SK-N-DZ (cell line): Measurements from ENCODE around the gene CRTAC1.
"Not testable (repeated sequence)": the region's sequence is repeated elsewhere in the genome, so short reads cannot be mapped to it uniquely, and the experiment has no call there.

ENCODE experiments used
- DNase-seq: peaks from one replicate; pipeline ENCODE4 v3.0.0-alpha.2; 2015; ENCODE audit warnings: low spot score

The CRTAC1 gene

DNA sequence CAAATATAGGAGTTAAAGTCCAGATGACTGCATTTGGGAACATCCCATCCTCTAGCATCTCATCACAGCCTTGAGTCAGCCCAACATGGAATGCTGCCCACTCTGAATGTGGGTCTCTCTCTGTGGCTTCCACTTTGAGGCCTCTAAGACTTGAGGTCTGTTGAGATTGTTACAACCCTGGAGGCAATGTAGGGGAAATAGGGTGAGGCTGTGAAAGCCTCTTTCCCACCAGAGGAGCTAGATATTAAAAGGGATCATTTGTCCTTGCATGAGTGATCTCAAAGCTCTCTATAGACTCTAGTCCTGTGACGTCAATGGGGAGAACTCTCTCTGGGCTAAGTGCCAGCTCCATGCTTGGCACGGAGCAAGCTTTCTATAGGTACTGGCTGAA lies 187.1 kb downstream of the CRTAC1 start:
- DNase-seq, result no peak

- DNase-seq, result no peak
Measured at GRCh38 chr10:97842656-97843280, 187.7 kb downstream of the CRTAC1 start.

DNA sequence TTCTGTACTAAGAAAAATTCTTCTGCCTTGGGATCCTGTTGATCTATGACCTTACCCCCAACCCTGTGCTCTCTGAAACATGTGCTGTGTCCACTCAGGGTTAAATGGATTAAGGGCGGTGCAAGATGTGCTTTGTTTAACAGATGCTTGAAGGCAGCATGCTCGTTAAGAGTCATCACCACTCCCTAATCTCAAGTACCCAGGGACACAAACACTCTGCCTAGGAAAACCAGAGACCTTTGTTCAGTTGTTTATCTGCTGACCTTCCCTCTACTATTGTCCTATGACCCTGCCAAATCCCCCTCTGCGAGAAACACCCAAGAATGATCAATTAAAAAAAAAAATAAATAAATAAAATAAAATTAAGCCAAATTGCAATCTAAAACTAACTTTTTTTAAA lies 188.3 kb downstream of the CRTAC1 start:
- not testable (repeated sequence) for DNase-seq

DNA sequence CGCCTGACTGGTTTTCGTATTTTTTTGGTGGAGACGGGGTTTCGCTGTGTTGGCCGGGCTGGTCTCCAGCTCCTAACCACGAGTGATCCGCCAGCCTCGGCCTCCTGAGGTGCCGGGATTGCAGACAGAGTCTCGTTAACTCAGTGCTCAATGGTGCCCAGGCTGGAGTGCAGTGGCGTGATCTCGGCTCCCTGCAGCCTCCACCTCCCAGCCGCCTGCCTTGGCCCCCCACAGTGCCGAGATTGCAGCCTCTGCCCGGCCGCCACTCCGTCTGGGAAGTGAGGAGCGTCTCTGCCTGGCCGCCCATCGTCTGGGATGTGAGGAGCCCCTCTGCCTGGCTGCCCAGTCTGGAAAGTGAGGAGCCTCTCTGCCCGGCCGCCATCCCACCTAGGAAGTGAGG lies 189.3 kb downstream of the CRTAC1 start:
- DNase-seq, result not testable (repeated sequence)

GRCh38 chr10:97838091-97838490 lies 192.3 kb downstream of the CRTAC1 start:
- no peak for DNase-seq

DNA sequence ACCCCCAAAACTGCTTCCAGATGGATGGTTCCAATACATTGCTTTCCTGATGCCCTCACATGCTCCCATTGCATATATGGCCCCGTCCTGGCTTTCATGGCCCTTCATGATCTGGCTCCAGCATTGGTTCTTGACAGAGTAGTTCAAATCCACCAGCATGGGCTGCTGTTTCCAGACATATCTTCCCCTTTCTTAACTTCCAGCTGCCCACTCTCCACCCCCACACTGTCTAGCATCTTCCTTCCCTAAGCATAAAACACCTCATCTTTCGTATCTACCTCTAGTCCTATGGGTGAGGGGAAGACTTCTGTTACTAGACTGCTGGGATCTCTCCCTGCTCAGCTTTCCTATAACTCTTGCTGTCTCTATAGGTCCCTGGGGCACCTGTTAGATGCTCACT lies 194.0 kb downstream of the CRTAC1 start:
- DNase-seq, result no peak

DNA sequence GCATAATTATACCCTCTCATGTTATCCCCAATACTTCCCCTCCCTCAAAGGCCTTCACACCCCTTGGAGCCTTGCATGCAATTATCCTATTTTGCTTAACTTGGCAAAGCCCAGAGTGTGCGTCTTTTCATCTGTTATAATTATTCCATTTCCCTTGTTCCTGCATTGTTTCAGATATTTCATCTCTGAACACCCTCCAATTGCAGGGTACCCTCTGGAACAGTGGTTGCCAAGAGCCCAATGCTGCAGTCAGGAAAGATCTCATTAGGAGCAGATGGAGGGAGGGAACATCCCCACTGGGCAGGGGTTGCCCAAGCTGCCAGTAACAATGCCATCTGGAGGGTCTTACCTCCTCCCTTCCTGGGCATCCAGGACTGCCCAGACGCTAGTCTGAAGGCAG lies 199.2 kb downstream of the CRTAC1 start:
- DNase-seq, result no peak

GRCh38 chr10:97830064-97830463 lies 200.4 kb downstream of the CRTAC1 start:
- no peak for DNase-seq

- DNase-seq, result no peak
Measured at GRCh38 chr10:97828721-97829120, 201.7 kb downstream of the CRTAC1 start.

GRCh38 chr10:97827702-97828291 lies 202.6 kb downstream of the CRTAC1 start:
- no peak for DNase-seq

- DNase-seq, result no peak
Measured at GRCh38 chr10:97826892-97827291, 203.5 kb downstream of the CRTAC1 start.

GRCh38 chr10:97825020-97825760 lies 205.2 kb downstream of the CRTAC1 start:
- no peak for DNase-seq

GRCh38 chr10:97823734-97824133 lies 206.7 kb downstream of the CRTAC1 start:
- no peak for DNase-seq

GRCh38 chr10:97822261-97822687 lies 208.1 kb downstream of the CRTAC1 start:
- no peak for DNase-seq

DNA sequence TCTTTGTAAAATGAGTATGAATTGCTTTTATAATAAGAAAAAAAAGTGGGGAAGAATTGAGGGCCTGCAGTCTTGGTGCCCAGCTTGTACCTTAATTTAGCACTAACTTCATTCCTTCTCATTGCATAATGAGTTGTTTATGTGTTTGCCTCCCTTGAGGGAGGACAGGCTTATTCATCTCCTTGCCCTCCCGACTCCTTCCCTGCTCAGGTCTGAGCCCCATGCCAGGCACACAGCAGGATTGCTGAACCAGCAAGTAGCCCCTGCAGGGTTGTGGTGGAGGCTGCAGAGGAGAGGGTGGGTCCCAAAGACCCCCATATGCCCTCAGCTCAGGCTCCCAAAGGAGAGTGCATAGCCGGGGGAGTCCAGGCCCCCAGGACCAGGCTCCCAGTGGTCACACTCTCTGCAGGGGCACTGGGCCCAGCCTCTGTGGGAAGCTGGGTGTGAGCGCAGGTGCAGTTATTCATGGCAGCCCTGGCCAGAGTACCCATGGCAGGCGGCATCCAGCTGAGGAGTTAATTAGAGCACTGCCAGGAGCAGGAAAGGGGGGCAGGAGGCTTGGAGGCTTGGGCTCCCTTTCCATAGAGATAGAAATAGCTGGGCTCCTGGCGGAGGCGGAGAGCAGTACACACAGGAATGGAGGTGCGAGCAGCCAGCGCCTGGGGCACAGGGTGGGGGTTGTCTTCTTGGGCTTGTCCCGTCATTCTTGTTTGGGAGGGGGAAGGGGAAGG lies 208.9 kb downstream of the CRTAC1 start:
- no peak for DNase-seq

- DNase-seq, result no peak
Measured at GRCh38 chr10:97820096-97820704, 210.2 kb downstream of the CRTAC1 start.

DNA sequence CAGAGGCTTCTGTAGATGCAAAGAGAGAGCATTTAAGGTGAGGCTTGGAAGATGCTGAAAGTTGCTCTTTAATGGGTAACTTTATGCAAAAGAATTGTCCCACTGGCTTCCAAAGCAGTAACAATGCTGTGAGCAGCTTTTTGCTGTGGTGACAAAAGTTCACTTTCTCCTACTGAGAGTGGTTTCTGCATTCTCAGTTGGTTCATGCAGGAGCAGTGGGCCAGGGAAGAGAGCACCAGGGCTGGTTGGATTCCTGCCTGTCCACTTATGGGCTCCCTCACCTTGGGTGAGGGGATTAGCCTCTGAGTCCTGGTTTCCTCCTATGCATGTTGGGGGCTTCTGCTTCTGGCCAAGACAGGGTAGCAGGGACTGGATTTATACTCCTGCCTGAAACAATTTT lies 211.8 kb downstream of the CRTAC1 start:
- DNase-seq, result no peak

DNA sequence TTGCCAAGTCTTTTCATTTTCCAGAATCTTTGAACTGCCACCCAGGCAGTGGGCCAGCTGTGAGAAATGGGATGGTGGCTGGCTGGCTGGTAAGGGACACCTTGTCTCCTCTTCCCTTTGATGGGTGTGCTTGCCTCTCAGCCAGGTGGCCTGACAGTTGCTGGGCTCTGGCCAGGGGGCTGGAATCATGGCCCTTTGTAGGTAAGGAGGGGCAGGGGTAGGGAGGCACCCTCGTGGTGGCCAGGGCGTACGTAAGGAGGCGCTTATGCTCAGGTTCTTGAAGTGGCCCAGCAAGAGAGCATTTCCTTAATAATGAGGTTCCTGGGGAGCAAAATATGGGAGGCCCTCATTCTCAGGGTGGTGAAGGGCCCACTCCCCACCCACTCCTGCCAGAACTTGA lies 213.8 kb downstream of the CRTAC1 start:
- DNase-seq, result no peak
